Body of pancreas (tissue), 4 donors: ENCODE measurements around the gene NPTX1. TPM values are rescaled to one million over a fixed set of nuclear protein-coding genes. Genes with fewer than 3 reads are reported as not detected.

Source experiments
- ATAC-seq: fragments of 150-250 bp; one replicate; pipeline ENCODE4 v1.9.1; 2016
- DNase-seq, 4 donors: peaks; one replicate each; pipeline ENCODE4 v3.0.0-alpha.2; 2019
- H3K27ac ChIP-seq, 4 donors: fragments of 200-600 bp; sonication (generic); 1 replicate in 3 of 4; 2 replicates in 1 of 4; pipeline versions ENCODE4 v1.5.1 to v1.6.1; 2016 to 2019; ENCODE audit warnings: mild to moderate bottlenecking in 1 of 4, mixed read lengths in 1 of 4, moderate library complexity in 1 of 4
- H3K27me3 ChIP-seq, 2 donors: fragments of 200-600 bp; sonication (generic); one replicate each; pipeline ENCODE4 v1.6.0; 2016; ENCODE audit warnings: mild to moderate bottlenecking in 1 of 2
- H3K36me3 ChIP-seq, 2 donors: fragments of 200-600 bp; sonication (generic); replicated peaks in 1 of 2; 2 replicates each; pipeline ENCODE4 v1.5.1; 2016; ENCODE audit warnings: low read depth in 2 of 2; ENCODE audit not compliant: insufficient read depth in 1 of 2
- H3K4me1 ChIP-seq: fragments of 200-600 bp; sonication (generic); one replicate; pipeline ENCODE4 v1.6.0; 2016
- H3K4me3 ChIP-seq, 2 donors: fragments of 200-600 bp; sonication (generic); 1 replicate in 1 of 2; 2 replicates in 1 of 2; pipeline ENCODE4 v1.5.1; 2016 to 2019
- H3K9me3 ChIP-seq, 3 donors: fragments of 200-600 bp; sonication (generic); 1 replicate in 2 of 3; 2 replicates in 1 of 3; pipeline ENCODE4 v1.5.1; 2016
- POLR2A ChIP-seq, 3 donors: fragments of 450-650 bp; IDR thresholded peaks; one replicate each; pipeline ENCODE4 v1.6.1; 2016; ENCODE audit warnings: antibody characterized with exemption in 3 of 3, mild to moderate bottlenecking in 2 of 3
- WGBS, 2 donors: methylation state at CpG; one replicate each; pipeline ENCODE4 v1.1.5; 2017; 5-methylcytosine and 5-hydroxymethylcytosine counted together
- intact Hi-C: fragments of 100-400 bp; cut with DNase I; formaldehyde crosslinking; loops from one replicate; pipeline ENCODE4 v1.15.1; 2023
- total RNA-seq, 2 donors: library from RNA; depleted of rRNA; stranded (reverse); fragments of >200 nt; gene quantifications; one replicate each; pipeline ENCODE4 v1.1.0, GENCODE V29; 2016
- TF ChIP-seq, protein P1 (sequence below), 7 experiments: fragments of 450-650 bp in 4 of 7; fragments of 200-600 bp in 3 of 7; sonication (generic) in 3 of 7; IDR thresholded peaks; one replicate each; pipeline ENCODE4 v1.5.1; 2016 to 2019; ENCODE audit warnings: antibody characterized with exemption in 7 of 7

NPTX1 gene
- total RNA-seq, 2 donors from 2014 or later = 0.26 TPM; not detected in 1

DNA sequence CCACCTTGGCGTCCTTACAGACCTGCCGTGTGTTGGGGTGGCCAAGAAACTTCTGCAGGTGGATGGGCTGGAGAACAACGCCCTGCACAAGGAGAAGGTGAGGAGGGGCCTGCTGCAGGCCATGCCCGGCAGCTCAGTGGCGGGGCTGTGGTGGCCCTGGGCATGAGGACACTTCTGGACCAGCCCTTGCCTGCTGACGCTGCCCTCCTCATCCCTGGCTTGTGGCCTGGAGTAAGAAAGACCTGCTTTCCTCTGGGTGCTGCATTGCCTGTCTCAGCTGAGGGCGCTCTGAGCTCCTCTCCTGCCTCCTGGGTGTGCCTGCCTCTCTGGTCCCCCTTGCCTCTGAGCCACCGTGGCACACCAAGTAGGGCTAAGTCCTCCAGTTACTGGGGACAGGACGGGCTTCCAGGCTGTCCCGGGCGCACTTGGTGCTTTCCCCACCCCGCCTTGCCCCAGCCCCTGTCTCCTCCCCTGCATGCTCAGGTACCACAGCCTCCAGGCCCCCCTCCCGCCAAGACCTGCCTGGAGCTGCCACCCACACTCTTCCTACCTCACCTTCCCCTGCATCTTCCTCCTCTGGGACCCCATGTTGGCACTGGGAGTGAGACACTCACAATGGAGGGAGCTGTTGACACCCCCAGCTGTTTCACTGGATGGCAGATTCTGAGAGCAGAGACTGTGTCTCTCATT is 52.7 kb downstream of the NPTX1 start:
- intact Hi-C loops = loop anchor here (5.0 to 10.0 kb wide), 2 partner anchors 559 to 681 kb away; no protein-coding TSS in a partner anchor

DNA sequence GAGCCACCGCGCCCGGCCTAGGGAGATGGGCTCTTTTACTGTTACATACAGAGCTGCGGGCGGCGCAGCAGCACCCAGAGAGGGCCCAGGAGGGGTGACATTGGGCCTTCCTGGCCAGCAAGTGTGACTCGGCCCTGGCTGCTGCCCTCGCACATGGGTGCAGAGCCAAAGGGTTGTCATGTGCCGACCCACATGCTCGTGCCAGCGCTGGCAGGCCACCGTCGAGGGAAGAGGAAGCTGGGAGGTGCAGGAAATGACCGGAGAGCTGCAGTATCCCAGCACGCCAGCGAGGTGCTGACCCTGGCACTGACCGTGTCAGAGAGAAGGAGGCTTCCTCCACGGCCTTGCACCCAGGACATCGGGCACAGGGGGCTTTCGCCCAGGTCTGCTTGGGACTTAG is 53.4 kb downstream of the NPTX1 start:
- intact Hi-C loops = loop anchor here (5.0 to 10.0 kb wide), 2 partner anchors 559 to 682 kb away; no protein-coding TSS in a partner anchor
- Histone ChIP-seq H3K36me3 (peaks cover 0 to 2% of the 10 kb centered on the region in 2 donors), H3K4me1 (peaks cover 8% of the 10 kb centered on the region), H3K27ac (no peak overlapping the region), H3K9me3 (no peaks in the 10 kb centered on the region), H3K27me3 (no peaks in the 10 kb centered on the region), H3K4me3 (no peak overlapping the region)
- 63 to 100% methylated on average over 3 to 19 of the region's 20 CpGs for WGBS, 2 donors
- TF ChIP-seq, protein P1, sequence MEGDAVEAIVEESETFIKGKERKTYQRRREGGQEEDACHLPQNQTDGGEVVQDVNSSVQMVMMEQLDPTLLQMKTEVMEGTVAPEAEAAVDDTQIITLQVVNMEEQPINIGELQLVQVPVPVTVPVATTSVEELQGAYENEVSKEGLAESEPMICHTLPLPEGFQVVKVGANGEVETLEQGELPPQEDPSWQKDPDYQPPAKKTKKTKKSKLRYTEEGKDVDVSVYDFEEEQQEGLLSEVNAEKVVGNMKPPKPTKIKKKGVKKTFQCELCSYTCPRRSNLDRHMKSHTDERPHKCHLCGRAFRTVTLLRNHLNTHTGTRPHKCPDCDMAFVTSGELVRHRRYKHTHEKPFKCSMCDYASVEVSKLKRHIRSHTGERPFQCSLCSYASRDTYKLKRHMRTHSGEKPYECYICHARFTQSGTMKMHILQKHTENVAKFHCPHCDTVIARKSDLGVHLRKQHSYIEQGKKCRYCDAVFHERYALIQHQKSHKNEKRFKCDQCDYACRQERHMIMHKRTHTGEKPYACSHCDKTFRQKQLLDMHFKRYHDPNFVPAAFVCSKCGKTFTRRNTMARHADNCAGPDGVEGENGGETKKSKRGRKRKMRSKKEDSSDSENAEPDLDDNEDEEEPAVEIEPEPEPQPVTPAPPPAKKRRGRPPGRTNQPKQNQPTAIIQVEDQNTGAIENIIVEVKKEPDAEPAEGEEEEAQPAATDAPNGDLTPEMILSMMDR (IDR thresholded peaks at IDR 0.05) = no peak
- TF ChIP-seq POLR2A (IDR thresholded peaks at IDR 0.05) = no peak
- DNase-seq = no peak
- no peak for ATAC-seq

More for the DNA sequence above, 52.7 kb downstream of the NPTX1 start:
- Histone ChIP-seq H3K27ac (no peak overlapping the region), H3K4me1 (peaks cover 8% of the 10 kb centered on the region), H3K9me3 (no peaks in the 10 kb centered on the region), H3K4me3 (no peak overlapping the region), H3K36me3 (peaks cover 0 to 2% of the 10 kb centered on the region in 2 donors), H3K27me3 (no peaks in the 10 kb centered on the region)
- ATAC-seq (no peak), DNase-seq (no peak)
- WGBS, 2 donors = 62 to 80% methylated on average over 2 to 11 of the region's 13 CpGs
- TF ChIP-seq, protein P1 (IDR thresholded peaks at IDR 0.05) = no peak
- TF ChIP-seq POLR2A (IDR thresholded peaks at IDR 0.05) = no peak

DNA sequence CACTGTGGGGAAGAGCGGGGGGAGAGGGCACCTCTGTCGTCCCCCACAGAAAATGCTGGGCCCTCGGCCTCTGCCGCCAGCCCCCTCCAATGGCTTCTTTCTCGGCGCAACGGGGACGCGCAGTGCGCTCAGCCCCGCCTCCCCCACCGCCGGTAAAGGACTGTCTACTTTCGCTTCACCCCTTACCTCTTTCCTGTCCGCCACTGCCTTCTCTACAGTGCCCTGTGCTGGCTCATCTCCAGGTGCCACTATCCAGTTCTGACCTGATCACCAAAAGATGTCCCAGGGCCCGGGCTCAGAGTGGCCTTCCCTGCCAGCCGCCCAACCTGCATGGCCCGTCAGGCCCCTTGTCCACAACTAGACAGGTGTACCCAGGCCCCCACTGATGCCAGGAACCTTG is 54.1 kb downstream of the NPTX1 start:
- DNase-seq = no peak
- Histone ChIP-seq H3K4me3 (no peak overlapping the region), H3K4me1 (peaks cover 8% of the 10 kb centered on the region), H3K9me3 (no peaks in the 10 kb centered on the region), H3K27ac (no peak overlapping the region), H3K36me3 (peaks cover 0 to 2% of the 10 kb centered on the region in 2 donors), H3K27me3 (no peaks in the 10 kb centered on the region)
- intact Hi-C loops = loop anchor here (5.0 to 10.0 kb wide), 2 partner anchors 560 to 683 kb away; no protein-coding TSS in a partner anchor
- WGBS, 2 donors = 83 to 84% methylated on average over 14 to 18 of the region's 18 CpGs
- no peak for ATAC-seq
- no peak for TF ChIP-seq POLR2A (IDR thresholded peaks at IDR 0.05)

DNA sequence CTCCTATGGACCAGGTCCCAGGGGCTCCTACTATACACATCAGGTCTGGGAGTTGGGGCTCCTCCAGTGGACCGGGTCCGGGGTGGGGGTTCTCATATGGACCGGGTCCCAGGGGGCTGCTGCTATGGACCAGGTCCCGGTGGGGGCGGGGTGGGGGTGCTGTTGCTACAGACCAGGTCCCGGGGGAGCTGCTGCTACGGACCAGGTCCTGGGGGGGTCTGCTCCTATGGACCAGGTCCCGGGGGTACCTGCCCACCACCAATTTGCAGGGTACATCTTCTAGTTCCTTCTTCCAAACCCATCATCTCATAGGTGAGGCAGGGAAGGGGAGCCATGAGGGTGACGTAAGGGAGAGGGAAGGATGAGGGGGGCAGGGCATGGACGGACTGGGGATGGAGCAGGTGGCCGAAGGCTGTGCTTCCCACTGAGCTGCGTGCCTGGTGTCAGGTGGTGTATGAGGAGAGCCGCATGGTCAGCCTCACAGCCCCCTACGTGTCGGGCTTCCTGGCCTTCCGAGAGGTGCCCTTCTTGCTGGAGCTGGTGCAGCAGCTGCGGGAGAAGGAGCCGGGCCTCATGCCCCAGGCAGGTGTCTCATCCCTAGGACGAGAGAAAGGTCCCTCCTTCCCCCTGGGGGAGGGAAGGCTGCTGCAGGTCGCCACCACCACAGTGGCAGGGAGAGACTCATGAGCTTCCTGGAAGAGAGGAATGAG is 54.9 kb downstream of the NPTX1 start:
- no peak for DNase-seq
- no peak for ATAC-seq
- no peak overlapping the region for H3K27ac ChIP-seq
- no peak overlapping the region for H3K4me3 ChIP-seq
- peaks cover 0 to 2% of the 10 kb centered on the region in 2 donors for H3K36me3 ChIP-seq
- 61 to 68% methylated on average over 12 to 15 of the region's 20 CpGs for WGBS, 2 donors
- H3K9me3 ChIP-seq = no peaks in the 10 kb centered on the region
- H3K27me3 ChIP-seq = no peaks in the 10 kb centered on the region
- intact Hi-C loops = loop anchor here (5.0 to 10.0 kb wide), 2 partner anchors 561 to 683 kb away; no protein-coding TSS in a partner anchor
- peaks cover 8% of the 10 kb centered on the region for H3K4me1 ChIP-seq
- TF ChIP-seq POLR2A (IDR thresholded peaks at IDR 0.05) = no peak
- TF ChIP-seq, protein P1 (IDR thresholded peaks at IDR 0.05) = no peak

DNA sequence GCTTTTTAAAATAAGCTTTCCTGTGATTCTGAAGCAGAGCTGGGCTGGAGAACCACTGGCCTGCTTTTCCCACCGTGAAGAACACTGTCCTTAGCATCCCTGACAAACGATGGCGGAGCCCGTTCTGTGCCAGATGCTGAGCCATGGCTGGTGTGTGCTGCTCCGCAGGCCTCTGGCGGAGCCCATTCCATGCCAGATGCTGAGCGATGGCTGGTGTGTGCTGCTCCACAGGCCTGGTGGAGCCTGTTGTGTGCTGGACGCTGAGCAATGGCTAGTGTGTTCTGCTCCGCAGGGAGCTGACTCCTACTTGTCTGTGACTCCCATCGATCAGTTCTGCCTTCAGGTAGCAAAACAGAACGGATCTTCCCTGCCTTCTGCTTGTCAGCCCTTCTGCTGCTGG is 57.2 kb downstream of the NPTX1 start:
- Histone ChIP-seq H3K27me3 (no peaks in the 10 kb centered on the region), H3K4me1 (peaks cover 22% of the 10 kb centered on the region), H3K36me3 (peaks cover 0 to 2% of the 10 kb centered on the region in 2 donors), H3K27ac (no peak overlapping the region), H3K9me3 (no peaks in the 10 kb centered on the region), H3K4me3 (no peak overlapping the region)
- TF ChIP-seq, protein P1 (IDR thresholded peaks at IDR 0.05) = no peak
- TF ChIP-seq POLR2A (IDR thresholded peaks at IDR 0.05) = no peak
- intact Hi-C loops = no loop called here
- ATAC-seq = no peak
- no peak for DNase-seq
- 85 to 91% methylated on average over 8 to 11 of the region's 11 CpGs for WGBS, 2 donors
